ENCODE results near the gene CDKN2B. TPM values are rescaled to one million over a fixed set of nuclear protein-coding genes. Genes with fewer than 3 reads are reported as not detected.
A peak's percentile ranks its signal among the peaks of the same experiment; 100 is the strongest.

CDKN2B gene
- total RNA-seq, 2 donors from 2014 or later: 4.5 to 11.4 TPM

- Histone ChIP-seq H3K4me1 (ENCODE audit: control insufficient read depth, insufficient read depth, low read length) (no peaks in the 10 kb centered on the region), H3K9ac (ENCODE audit: extremely low read depth, low read length, poor library complexity, severe bottlenecking) (no peak overlapping the region), H3K27ac (ENCODE audit: low read depth, low read length) (no peak overlapping the region), H3K27me3 (ENCODE audit: control insufficient read depth, insufficient read depth, low read length, poor library complexity, severe bottlenecking) (peaks cover 73% of the 10 kb centered on the region), H3K9me3 (ENCODE audit: control insufficient read depth, low read length) (no peaks in the 10 kb centered on the region), H3K36me3 (ENCODE audit: control insufficient read depth, insufficient read depth, low read length) (peaks cover 6% of the 10 kb centered on the region), H3K4me3 (ENCODE audit: low read length) (peak overlapping the region; percentile 94)
- H3K4me1 Mint-ChIP-seq: peaks cover 16% of the 10 kb centered on the region
- TF ChIP-seq CTCF (conservative IDR thresholded peaks at IDR 0.05): no peak
- WGBS, 2 experiments (ENCODE audit: insufficient coverage in 1 of 2, insufficient read length in 1 of 2): 16 to 22% methylated on average over 6 of the region's 6 CpGs
- H3K4me3 Mint-ChIP-seq: peak overlapping the region; percentile 92
- H3K36me3 Mint-ChIP-seq (ENCODE audit: low read depth): no peaks in the 10 kb centered on the region
- H3K27me3 Mint-ChIP-seq (ENCODE audit: insufficient read depth): peaks cover 75% of the 10 kb centered on the region
- no peaks in the 10 kb centered on the region for H3K9me3 Mint-ChIP-seq
- H3K27ac Mint-ChIP-seq: no peak overlapping the region
- DNase-seq: no peak
Measured at GRCh38 chr9:22009506-22009867, 382 bp upstream of the CDKN2B start.

- Histone ChIP-seq H3K4me1 (ENCODE audit: control insufficient read depth, insufficient read depth, low read length) (no peaks in the 10 kb centered on the region), H3K4me3 (ENCODE audit: low read length) (peak overlapping the region; percentile 94), H3K9ac (ENCODE audit: extremely low read depth, low read length, poor library complexity, severe bottlenecking) (peak overlapping the region; percentile 76), H3K27ac (ENCODE audit: low read depth, low read length) (no peak overlapping the region), H3K36me3 (ENCODE audit: control insufficient read depth, insufficient read depth, low read length) (peaks cover 11% of the 10 kb centered on the region), H3K9me3 (ENCODE audit: control insufficient read depth, low read length) (no peaks in the 10 kb centered on the region), H3K27me3 (ENCODE audit: control insufficient read depth, insufficient read depth, low read length, poor library complexity, severe bottlenecking) (peaks cover 84% of the 10 kb centered on the region)
- H3K4me1 Mint-ChIP-seq: peaks cover 16% of the 10 kb centered on the region
- TF ChIP-seq CTCF (conservative IDR thresholded peaks at IDR 0.05): no peak
- H3K27ac Mint-ChIP-seq: no peak overlapping the region
- 2 to 3% methylated on average over 4 to 8 of the region's 8 CpGs for WGBS, 2 experiments (ENCODE audit: insufficient coverage in 1 of 2, insufficient read length in 1 of 2)
- H3K9me3 Mint-ChIP-seq: no peaks in the 10 kb centered on the region
- H3K36me3 Mint-ChIP-seq (ENCODE audit: low read depth): peaks cover 2% of the 10 kb centered on the region
- DNase-seq: no peak
- H3K4me3 Mint-ChIP-seq: peak overlapping the region; percentile 92
- peaks cover 82% of the 10 kb centered on the region for H3K27me3 Mint-ChIP-seq (ENCODE audit: insufficient read depth)
Measured at GRCh38 chr9:22008384-22008716, 755 bp downstream of the CDKN2B start.

- Mint-ChIP-seq H3K36me3 (ENCODE audit: low read depth) (peaks cover 2% of the 10 kb centered on the region), H3K9me3 (no peaks in the 10 kb centered on the region), H3K27me3 (ENCODE audit: insufficient read depth) (peaks cover 88% of the 10 kb centered on the region), H3K27ac (peak overlapping the region; percentile 42), H3K4me1 (peaks cover 16% of the 10 kb centered on the region), H3K4me3 (peak overlapping the region; percentile 54)
- Histone ChIP-seq H3K4me1 (ENCODE audit: control insufficient read depth, insufficient read depth, low read length) (no peaks in the 10 kb centered on the region), H3K27ac (ENCODE audit: low read depth, low read length) (no peak overlapping the region), H3K4me3 (ENCODE audit: low read length) (peak overlapping the region; percentile 78), H3K9ac (ENCODE audit: extremely low read depth, low read length, poor library complexity, severe bottlenecking) (no peak overlapping the region), H3K36me3 (ENCODE audit: control insufficient read depth, insufficient read depth, low read length) (peaks cover 11% of the 10 kb centered on the region), H3K27me3 (ENCODE audit: control insufficient read depth, insufficient read depth, low read length, poor library complexity, severe bottlenecking) (peaks cover 90% of the 10 kb centered on the region), H3K9me3 (ENCODE audit: control insufficient read depth, low read length) (no peaks in the 10 kb centered on the region)
- TF ChIP-seq CTCF (conservative IDR thresholded peaks at IDR 0.05): no peak
- peak; percentile 72 for DNase-seq
- 3 to 4% methylated on average over 10 to 44 of the region's 44 CpGs for WGBS, 2 experiments (ENCODE audit: insufficient coverage in 1 of 2, insufficient read length in 1 of 2)
Measured at GRCh38 chr9:22005702-22006606, 3.2 kb downstream of the CDKN2B start.

All from endodermal cell (in vitro differentiated cells).